H1 (cell line): ENCODE data around the gene TGM3. TPM values are rescaled to one million over a fixed set of nuclear protein-coding genes. Genes with fewer than 3 reads are reported as not detected.

Experiments used
- CTCF ChIA-PET: fragments of 300-600 bp; sonication (Branson Sonifier 250); formaldehyde crosslinking; loops from one replicate; lab custom pipeline; 2021; ENCODE audit not compliant: partially characterized antibody; lab: Charles Lee
- POLR2A ChIA-PET: fragments of 300-600 bp; sonication (Branson Sonifier 250); formaldehyde crosslinking; loops from one replicate; lab custom pipeline; 2021; ENCODE audit warnings: inconsistent platforms; ENCODE audit not compliant: partially characterized antibody; lab: Charles Lee
- DNase-seq, 2 experiments: peaks; one replicate each; pipeline versions ENCODE4 v3.0.0 to v3.0.0-alpha.2; 2010 to 2022; ENCODE audit warnings: low spot score in 2 of 2, low read depth in 1 of 2, mixed read lengths in 1 of 2
- FAIRE-seq: peaks from 2 replicates; lab custom pipeline; 2011; peaks lifted over from hg19 to GRCh38; lab: Jason Lieb, UNC
- H2AFZ ChIP-seq: 2 replicates; pipeline ENCODE4 v1.8.1; 2012; ENCODE audit warnings: low read length, inconsistent platforms
- H2AK5ac ChIP-seq: 2 replicates; pipeline ENCODE4 v1.6.1; 2013; ENCODE audit warnings: low read depth, low read length
- H2BK120ac ChIP-seq: replicated peaks from 2 replicates; pipeline ENCODE3; 2013; ENCODE audit warnings: low read depth, low read length, inconsistent platforms
- H2BK12ac ChIP-seq: 2 replicates; pipeline ENCODE4 v1.6.1; 2013; ENCODE audit warnings: low read depth, low read length
- H2BK15ac ChIP-seq: 2 replicates; pipeline ENCODE4 v1.6.1; 2013; ENCODE audit warnings: low read length
- H2BK20ac ChIP-seq: 2 replicates; pipeline ENCODE4 v1.6.1; 2013; ENCODE audit warnings: low read length
- H2BK5ac ChIP-seq: 2 replicates; pipeline ENCODE4 v1.6.1; 2013; ENCODE audit warnings: low read depth, low read length
- H3K14ac ChIP-seq: 2 replicates; pipeline ENCODE4 v1.6.1; 2013; ENCODE audit warnings: inconsistent platforms; ENCODE audit not compliant: insufficient read length
- H3K18ac ChIP-seq: 2 replicates; pipeline ENCODE4 v1.6.1; 2013; ENCODE audit warnings: low read length; ENCODE audit errors: extremely low read depth
- H3K23ac ChIP-seq: 2 replicates; pipeline ENCODE4 v1.6.1; 2013; ENCODE audit warnings: inconsistent platforms; ENCODE audit not compliant: insufficient read length
- H3K23me2 ChIP-seq: 2 replicates; pipeline ENCODE4 v1.6.1; 2013; ENCODE audit warnings: low read depth, low read length
- H3K27ac ChIP-seq: 2 replicates; pipeline ENCODE4 v1.6.1; 2011; ENCODE audit warnings: low read depth, low read length, inconsistent platforms
- H3K27me3 ChIP-seq, 4 experiments: replicated peaks in 1 of 4; 1 replicate in 1 of 4; 2 replicates in 3 of 4; pipeline versions ENCODE4 v1.6.1 to v1.8.1; 2011 to 2013; ENCODE audit warnings: low read length in 3 of 4, mild to moderate bottlenecking in 3 of 4, inconsistent platforms in 2 of 4, mixed read lengths in 2 of 4, moderate library complexity in 1 of 4; ENCODE audit not compliant: control insufficient read depth in 3 of 4, insufficient read depth in 3 of 4; ENCODE audit errors: extremely low read depth in 1 of 4
- H3K36me3 ChIP-seq, 4 experiments: 2 replicates each; pipeline versions ENCODE4 v1.6.1 to v1.8.1; 2011 to 2013; ENCODE audit warnings: mild to moderate bottlenecking in 4 of 4, low read length in 3 of 4, moderate library complexity in 2 of 4, control low read depth in 1 of 4, inconsistent platforms in 1 of 4; ENCODE audit not compliant: insufficient read depth in 4 of 4, control insufficient read depth in 2 of 4
- H3K4ac ChIP-seq: replicated peaks from 2 replicates; pipeline ENCODE3; 2013; ENCODE audit warnings: low read length, low read depth, mixed read lengths, inconsistent platforms; ENCODE audit not compliant: insufficient read length
- H3K4me1 ChIP-seq, 4 experiments: replicated peaks in 1 of 4; 1 replicate in 1 of 4; 2 replicates in 3 of 4; pipeline versions ENCODE4 v1.6.1 to v1.8.1; 2011 to 2013; ENCODE audit warnings: low read length in 3 of 4, inconsistent platforms in 2 of 4, mixed read lengths in 1 of 4; ENCODE audit not compliant: insufficient read depth in 4 of 4, control insufficient read depth in 3 of 4
- H3K4me2 ChIP-seq, 2 experiments: 2 replicates each; pipeline versions ENCODE4 v1.6.1 to v1.8.1; 2011 to 2013; ENCODE audit warnings: low read depth in 2 of 2, low read length in 2 of 2, control low read depth in 1 of 2, inconsistent platforms in 1 of 2, mild to moderate bottlenecking in 1 of 2; ENCODE audit not compliant: insufficient read depth in 1 of 2
- H3K4me3 ChIP-seq, 4 experiments: fragments of 200-600, 300-600 bp in 1 of 4; sonication (generic), shearing (Covaris generic), sonication (Bioruptor Twin) in 1 of 4; 2 replicates each; pipeline versions ENCODE4 v1.5.1 to v1.8.1; 2011 to 2016; ENCODE audit warnings: low read length in 4 of 4, low read depth in 3 of 4, control low read depth in 2 of 4, inconsistent platforms in 2 of 4, mild to moderate bottlenecking in 2 of 4, mixed read lengths in 1 of 4, moderate library complexity in 1 of 4; ENCODE audit not compliant: insufficient read depth in 2 of 4; ENCODE audit errors: extremely low read depth in 1 of 4
- H3K56ac ChIP-seq: replicated peaks from 2 replicates; pipeline ENCODE3; 2013; ENCODE audit warnings: low read depth, mild to moderate bottlenecking, mixed read lengths, low read length, inconsistent platforms; ENCODE audit not compliant: insufficient read length
- H3K79me1 ChIP-seq: 2 replicates; pipeline ENCODE4 v1.6.1; 2013; ENCODE audit warnings: low read depth, low read length, control low read depth
- H3K79me2 ChIP-seq, 2 experiments: 2 replicates each; pipeline versions ENCODE4 v1.6.1 to v1.8.1; 2012 to 2013; ENCODE audit warnings: low read length in 2 of 2, mild to moderate bottlenecking in 2 of 2, inconsistent platforms in 1 of 2; ENCODE audit not compliant: insufficient read depth in 2 of 2, control insufficient read depth in 1 of 2
- H3K9ac ChIP-seq, 4 experiments: replicated peaks in 1 of 4; 1 replicate in 1 of 4; 2 replicates in 3 of 4; pipeline versions ENCODE4 v1.6.1 to v1.8.1; 2011 to 2013; ENCODE audit warnings: low read depth in 3 of 4, low read length in 3 of 4, control low read depth in 2 of 4, mild to moderate bottlenecking in 2 of 4, moderate library complexity in 2 of 4, inconsistent platforms in 1 of 4; ENCODE audit errors: extremely low read depth in 1 of 4
- H3K9me3 ChIP-seq, 2 experiments: 2 replicates each; pipeline versions ENCODE4 v1.6.1 to v1.8.1; 2012 to 2013; ENCODE audit warnings: mild to moderate bottlenecking in 2 of 2, moderate library complexity in 2 of 2, control low read depth in 1 of 2, inconsistent platforms in 1 of 2, low read depth in 1 of 2, low read length in 1 of 2, mixed read lengths in 1 of 2; ENCODE audit not compliant: insufficient read depth in 2 of 2
- H4K20me1 ChIP-seq, 2 experiments: replicated peaks in 1 of 2; 2 replicates each; pipeline versions ENCODE3 to v1.8.1; 2011 to 2013; ENCODE audit warnings: inconsistent platforms in 2 of 2, low read length in 2 of 2, mild to moderate bottlenecking in 1 of 2; ENCODE audit not compliant: insufficient read depth in 2 of 2, control insufficient read depth in 1 of 2
- H4K5ac ChIP-seq: 2 replicates; pipeline ENCODE4 v1.6.1; 2013; ENCODE audit warnings: low read length, low read depth, mixed read lengths, inconsistent platforms; ENCODE audit not compliant: insufficient read length
- H4K8ac ChIP-seq: 2 replicates; pipeline ENCODE4 v1.8.0; 2013; ENCODE audit warnings: mild to moderate bottlenecking, moderate library complexity, low read length, inconsistent platforms; ENCODE audit not compliant: insufficient read depth; ENCODE audit errors: extremely low read depth
- H4K91ac ChIP-seq: replicated peaks from 2 replicates; pipeline ENCODE3; 2013; ENCODE audit warnings: low read length, mixed read lengths, inconsistent platforms; ENCODE audit not compliant: insufficient read length
- BCL11A ChIP-seq, 2 experiments: IDR thresholded peaks; one replicate each; pipeline ENCODE4 v1.6.1; 2011; ENCODE audit warnings: low read depth in 2 of 2, low read length in 2 of 2, mild to moderate bottlenecking in 2 of 2
- SP2 ChIP-seq: IDR thresholded peaks from 2 replicates; pipeline ENCODE4 v1.6.1; 2012; ENCODE audit warnings: mild to moderate bottlenecking, low read length, inconsistent platforms
- WGBS, 2 experiments: shearing (Covaris generic) in 1 of 2; methylation state at CpG; one replicate each; pipeline versions ENCODE4 v1.1.6 to v1.1.7; 2013 to 2015; ENCODE audit warnings: low lambda C conversion rate in 2 of 2, mixed read lengths in 2 of 2, inconsistent platforms in 1 of 2, low coverage in 1 of 2, missing lambda C conversion rate in 1 of 2; ENCODE audit not compliant: insufficient replicate concordance in 2 of 2, insufficient coverage in 1 of 2, insufficient read length in 1 of 2; ENCODE audit errors: extremely low coverage in 1 of 2, missing lambda C conversion rate in 1 of 2; 5-methylcytosine and 5-hydroxymethylcytosine counted together
- polyA plus RNA-seq, 7 experiments: library from polyadenylated mRNA; depleted of rRNA in 3 of 7; stranded (reverse) in 5 of 7; unstranded in 2 of 7; fragments of >200 nt in 5 of 7; fragments of 200-250 nt in 2 of 7; gene quantifications; 1 replicate in 5 of 7; 2 replicates in 1 of 7; 4 replicates in 1 of 7; pipeline versions ENCODE4 v1.2.1 to v1.2.3, GENCODE V29; 2011 to 2013; ENCODE audit warnings: missing spikeins in 2 of 7, mixed read lengths in 2 of 7
- total RNA-seq: library from RNA; stranded (reverse); fragmentation: NEBNext Ultra II Directional; extraction: Animal tissue kit (Norgen Biotek cat#: 25700); gene quantifications from 2 replicates; pipeline ENCODE4 v1.2.1, GENCODE V29; 2021
- TF ChIP-seq, protein P1 (sequence below), 3 experiments: IDR thresholded peaks; 1 replicate in 2 of 3; 2 replicates in 1 of 3; pipeline versions ENCODE4 v1.5.1 to v1.6.1; 2011; ENCODE audit warnings: low read length in 3 of 3, mild to moderate bottlenecking in 3 of 3, inconsistent platforms in 2 of 3, low read depth in 1 of 3, moderate library complexity in 1 of 3; ENCODE audit not compliant: insufficient read depth in 1 of 3; ENCODE audit errors: control extremely low read depth in 1 of 3

Gene TGM3
- total and polyA plus RNA-seq, 2 of the 8 experiments (the other 6 are each of a cell fraction or from before 2014, with no cell fraction given), result 0.12 TPM; not detected in 1

DNA sequence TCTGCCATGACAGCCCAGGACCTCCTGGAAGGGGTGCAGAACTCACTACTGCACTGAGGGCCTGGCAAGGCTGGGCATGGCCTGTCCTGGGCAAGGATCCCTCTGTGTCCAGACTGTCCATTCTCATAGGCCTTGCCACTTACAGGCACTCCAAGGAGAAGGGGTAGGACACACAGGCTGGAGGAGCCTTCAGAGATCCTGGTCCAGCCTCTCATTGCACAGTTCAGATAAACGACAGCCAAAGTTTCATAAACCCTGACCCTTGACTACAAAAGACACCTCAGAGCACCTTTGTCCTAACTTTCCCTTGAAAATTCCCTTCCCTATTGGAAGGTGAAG lies 19.6 kb downstream of the TGM3 start:
- Histone ChIP-seq H3K56ac (no peak overlapping the region), H2AFZ (no peak overlapping the region), H3K27ac (no peak overlapping the region), H3K14ac (no peak overlapping the region), H3K9ac (no peak overlapping the region), H3K79me1 (no peaks in the 10 kb centered on the region), H2BK20ac (no peak overlapping the region), H4K5ac (no peak overlapping the region), H3K18ac (no peak overlapping the region), H3K9me3 (no peaks in the 10 kb centered on the region), H2BK12ac (peak overlapping the region; percentile 84; the same call in 1 of the 2 replicates), H3K4me3 (no peak overlapping the region), H3K4me1 (no peaks in the 10 kb centered on the region), H3K4me2 (no peak overlapping the region), H4K20me1 (no peaks in the 10 kb centered on the region), H3K23ac (no peak overlapping the region), H4K91ac (no peak overlapping the region), H2BK5ac (no peak overlapping the region), H2BK120ac (no peak overlapping the region), H3K4ac (no peak overlapping the region), H3K36me3 (no peaks in the 10 kb centered on the region), H3K79me2 (no peaks in the 10 kb centered on the region), H4K8ac (no peak overlapping the region), H2BK15ac (no peak overlapping the region), H2AK5ac (no peak overlapping the region), H3K27me3 (no peaks in the 10 kb centered on the region), H3K23me2 (no peaks in the 10 kb centered on the region)
- FAIRE-seq (no peak), DNase-seq (no peak)
- CTCF ChIA-PET, result interaction anchor here (2.2 kb wide), 1 partner anchor 13 kb away, joined by 10 read pairs; no protein-coding TSS in a partner anchor
- POLR2A ChIA-PET, result no interaction called here
- TF ChIP-seq SP2 (no peak), BCL11A (IDR thresholded peaks at IDR 0.05; ENCODE audit: low read depth in 2 of 2, low read length in 2 of 2) (no peak)
- TF ChIP-seq, protein P1, sequence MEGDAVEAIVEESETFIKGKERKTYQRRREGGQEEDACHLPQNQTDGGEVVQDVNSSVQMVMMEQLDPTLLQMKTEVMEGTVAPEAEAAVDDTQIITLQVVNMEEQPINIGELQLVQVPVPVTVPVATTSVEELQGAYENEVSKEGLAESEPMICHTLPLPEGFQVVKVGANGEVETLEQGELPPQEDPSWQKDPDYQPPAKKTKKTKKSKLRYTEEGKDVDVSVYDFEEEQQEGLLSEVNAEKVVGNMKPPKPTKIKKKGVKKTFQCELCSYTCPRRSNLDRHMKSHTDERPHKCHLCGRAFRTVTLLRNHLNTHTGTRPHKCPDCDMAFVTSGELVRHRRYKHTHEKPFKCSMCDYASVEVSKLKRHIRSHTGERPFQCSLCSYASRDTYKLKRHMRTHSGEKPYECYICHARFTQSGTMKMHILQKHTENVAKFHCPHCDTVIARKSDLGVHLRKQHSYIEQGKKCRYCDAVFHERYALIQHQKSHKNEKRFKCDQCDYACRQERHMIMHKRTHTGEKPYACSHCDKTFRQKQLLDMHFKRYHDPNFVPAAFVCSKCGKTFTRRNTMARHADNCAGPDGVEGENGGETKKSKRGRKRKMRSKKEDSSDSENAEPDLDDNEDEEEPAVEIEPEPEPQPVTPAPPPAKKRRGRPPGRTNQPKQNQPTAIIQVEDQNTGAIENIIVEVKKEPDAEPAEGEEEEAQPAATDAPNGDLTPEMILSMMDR (IDR thresholded peaks at IDR 0.05; ENCODE audit: control extremely low read depth in 1 of 3, insufficient read depth in 1 of 3, low read depth in 1 of 3, low read length in 3 of 3), result no peak
- WGBS, 2 experiments, result 94% methylated on average over 1 of the region's 1 CpG; no CpG with 5 or more reads in 1 of the 2 experiments
